ENCODE measurements around the gene MMEL1. TPM values are rescaled to one million over a fixed set of nuclear protein-coding genes. Genes with fewer than 3 reads are reported as not detected.
"Not testable (repeated sequence)": the region's sequence is repeated elsewhere in the genome, so short reads cannot be mapped to it uniquely, and the experiment has no call there.

Gene MMEL1
- total RNA-seq, 2 experiments from 2014 or later = not detected

DNA sequence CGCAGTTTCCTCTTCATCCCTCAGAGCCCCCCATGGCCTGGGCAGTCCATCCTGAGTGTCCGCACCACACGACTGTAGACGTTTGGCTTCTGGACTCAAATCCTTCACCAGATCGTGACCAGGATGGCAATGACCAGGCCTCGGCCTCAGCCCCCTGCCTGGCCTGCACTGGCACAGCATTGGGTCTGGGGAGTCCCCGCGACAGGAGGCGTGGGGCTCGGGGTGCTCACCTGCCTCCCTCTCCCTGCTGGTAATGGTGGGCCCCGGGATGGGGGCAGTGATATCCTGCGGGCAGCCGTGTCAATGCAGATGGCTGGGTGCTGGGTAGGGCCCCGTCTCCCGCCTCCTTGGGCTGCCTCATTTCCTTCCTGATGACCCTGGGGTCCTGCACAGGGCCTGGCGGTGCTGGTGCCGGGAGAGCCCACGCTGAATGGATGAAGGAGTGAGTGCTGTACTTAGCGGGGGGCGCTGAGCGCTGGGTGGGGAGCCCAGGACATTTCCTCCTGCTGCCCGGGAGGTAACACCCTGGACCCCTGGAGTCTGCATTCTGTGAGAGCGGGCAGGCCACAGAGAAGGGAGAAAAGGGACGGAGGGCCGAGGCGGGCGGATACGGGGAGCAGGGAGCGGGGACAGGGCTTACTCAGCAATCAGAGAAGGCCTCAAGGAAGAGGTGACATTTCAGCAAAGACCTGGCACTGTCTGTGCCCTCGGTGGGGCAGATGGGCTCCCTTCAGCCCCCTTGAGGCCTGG, 78.8 kb downstream of the MMEL1 start:
- CTCF ChIA-PET (ENCODE audit: unreplicated experiment) = no interaction called here
- intact Hi-C loops (cut with micrococcal nuclease; ENCODE audit: unreplicated experiment) = no loop called here
- H3K27ac ChIP-seq (ENCODE audit: low read depth, low read length, poor library complexity, severe bottlenecking) = no peak overlapping the region

DNA sequence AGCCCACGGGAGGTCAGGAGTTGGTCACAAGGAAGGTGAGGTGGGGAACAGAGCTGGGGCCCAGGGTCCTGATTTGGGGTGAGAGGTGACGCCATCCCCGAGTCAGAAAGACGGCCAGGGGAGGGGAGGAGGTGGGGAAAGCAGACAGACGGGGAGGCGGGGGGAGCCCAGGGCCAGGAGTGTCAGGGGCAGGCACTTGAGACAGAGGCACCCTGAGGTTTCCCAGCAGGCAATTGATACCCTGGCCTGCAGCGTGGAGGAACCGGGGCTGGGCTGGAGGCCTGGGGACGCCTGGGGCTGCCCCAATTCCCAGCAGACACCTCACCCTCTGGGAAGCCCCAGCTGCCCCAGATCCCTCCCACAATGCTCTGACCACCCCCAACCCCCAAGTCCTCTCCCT, 79.7 kb downstream of the MMEL1 start:
- BruUV-seq (replicated peaks); H3K4me3 ChIP-seq (ENCODE audit: low read depth, low read length, poor library complexity, severe bottlenecking); H3K9me3 ChIP-seq (ENCODE audit: low read length); POLR2A ChIA-PET; H3K9me2 ChIP-seq (ENCODE audit: insufficient read depth, low read length); H4K20me1 ChIP-seq (ENCODE audit: insufficient read depth, low read length); H3K36me3 ChIP-seq (ENCODE audit: insufficient read depth, low read length); H3K27ac ChIP-seq (ENCODE audit: low read depth, low read length, poor library complexity, severe bottlenecking); H3K4me2 ChIP-seq (ENCODE audit: low read length); H2AFZ ChIP-seq (ENCODE audit: low read length); DNase-seq (ENCODE audit: low spot score); CTCF ChIA-PET (ENCODE audit: unreplicated experiment); H3K79me2 ChIP-seq (ENCODE audit: insufficient read depth, low read depth, low read length); intact Hi-C loops (cut with micrococcal nuclease; ENCODE audit: unreplicated experiment): not testable (repeated sequence)
- H3K4me1 ChIP-seq (ENCODE audit: insufficient read depth, low read length, poor library complexity, severe bottlenecking) = peaks cover 46% of the 10 kb centered on the region

More for the DNA sequence above, 78.8 kb downstream of the MMEL1 start:
- no peaks in the 10 kb centered on the region for H3K79me2 ChIP-seq (ENCODE audit: insufficient read depth, low read depth, low read length)
- H4K20me1 ChIP-seq (ENCODE audit: insufficient read depth, low read length) = no peaks in the 10 kb centered on the region
- POLR2A ChIA-PET = no interaction called here
- H3K9me3 ChIP-seq (ENCODE audit: low read length) = no peaks in the 10 kb centered on the region
- H3K4me3 ChIP-seq (ENCODE audit: low read depth, low read length, poor library complexity, severe bottlenecking) = no peak overlapping the region
- DNase-seq (ENCODE audit: low spot score) = no peak
- no TSS peak for BruUV-seq (replicated peaks)
- TF ChIP-seq EZH2phosphoT487 (IDR thresholded peaks at IDR 0.05; ENCODE audit: borderline replicate concordance, low read depth, low read length) = no peak
- TF ChIP-seq, protein P1, sequence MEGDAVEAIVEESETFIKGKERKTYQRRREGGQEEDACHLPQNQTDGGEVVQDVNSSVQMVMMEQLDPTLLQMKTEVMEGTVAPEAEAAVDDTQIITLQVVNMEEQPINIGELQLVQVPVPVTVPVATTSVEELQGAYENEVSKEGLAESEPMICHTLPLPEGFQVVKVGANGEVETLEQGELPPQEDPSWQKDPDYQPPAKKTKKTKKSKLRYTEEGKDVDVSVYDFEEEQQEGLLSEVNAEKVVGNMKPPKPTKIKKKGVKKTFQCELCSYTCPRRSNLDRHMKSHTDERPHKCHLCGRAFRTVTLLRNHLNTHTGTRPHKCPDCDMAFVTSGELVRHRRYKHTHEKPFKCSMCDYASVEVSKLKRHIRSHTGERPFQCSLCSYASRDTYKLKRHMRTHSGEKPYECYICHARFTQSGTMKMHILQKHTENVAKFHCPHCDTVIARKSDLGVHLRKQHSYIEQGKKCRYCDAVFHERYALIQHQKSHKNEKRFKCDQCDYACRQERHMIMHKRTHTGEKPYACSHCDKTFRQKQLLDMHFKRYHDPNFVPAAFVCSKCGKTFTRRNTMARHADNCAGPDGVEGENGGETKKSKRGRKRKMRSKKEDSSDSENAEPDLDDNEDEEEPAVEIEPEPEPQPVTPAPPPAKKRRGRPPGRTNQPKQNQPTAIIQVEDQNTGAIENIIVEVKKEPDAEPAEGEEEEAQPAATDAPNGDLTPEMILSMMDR (conservative IDR thresholded peaks at IDR 0.05; ENCODE audit: low read length) = no peak
- no peak overlapping the region for H3K4me2 ChIP-seq (ENCODE audit: low read length)
- H2AFZ ChIP-seq (ENCODE audit: low read length) = no peak overlapping the region
- peaks cover 36% of the 10 kb centered on the region for H3K4me1 ChIP-seq (ENCODE audit: insufficient read depth, low read length, poor library complexity, severe bottlenecking)
- H3K36me3 ChIP-seq (ENCODE audit: insufficient read depth, low read length) = no peaks in the 10 kb centered on the region
- no peaks in the 10 kb centered on the region for H3K9me2 ChIP-seq (ENCODE audit: insufficient read depth, low read length)

DNA sequence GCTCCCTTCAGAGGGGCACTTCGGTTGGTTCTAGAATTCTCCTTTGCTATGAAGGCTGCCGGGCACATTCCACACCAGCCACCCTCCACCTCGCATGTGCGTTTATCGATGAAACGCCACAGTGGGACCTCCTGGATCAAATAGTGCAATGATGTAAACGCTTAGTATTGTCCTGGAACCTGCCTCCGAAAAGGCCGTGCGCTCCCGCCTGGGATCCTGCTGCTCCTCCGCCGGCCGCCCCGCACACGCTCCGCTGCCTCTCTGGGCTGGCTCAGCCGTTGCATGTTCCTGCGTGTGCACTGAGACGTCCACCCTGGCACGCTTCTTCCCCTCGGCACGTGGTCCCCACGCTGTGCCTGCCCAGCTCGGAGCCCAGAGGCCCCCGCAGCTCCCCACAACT, 80.6 kb downstream of the MMEL1 start:
- ChIA-PET CTCF (ENCODE audit: unreplicated experiment) (no interaction called here), POLR2A (no interaction called here)
- Histone ChIP-seq H3K4me2 (ENCODE audit: low read length) (no peak overlapping the region), H3K27ac (ENCODE audit: low read depth, low read length, poor library complexity, severe bottlenecking) (no peak overlapping the region), H2AFZ (ENCODE audit: low read length) (no peak overlapping the region), H4K20me1 (ENCODE audit: insufficient read depth, low read length) (no peaks in the 10 kb centered on the region), H3K4me1 (ENCODE audit: insufficient read depth, low read length, poor library complexity, severe bottlenecking) (peaks cover 55% of the 10 kb centered on the region), H3K9me3 (ENCODE audit: low read length) (no peaks in the 10 kb centered on the region), H3K36me3 (ENCODE audit: insufficient read depth, low read length) (no peaks in the 10 kb centered on the region), H3K9me2 (ENCODE audit: insufficient read depth, low read length) (no peaks in the 10 kb centered on the region), H3K4me3 (ENCODE audit: low read depth, low read length, poor library complexity, severe bottlenecking) (no peak overlapping the region), H3K79me2 (ENCODE audit: insufficient read depth, low read depth, low read length) (no peaks in the 10 kb centered on the region)
- TF ChIP-seq, protein P1 (conservative IDR thresholded peaks at IDR 0.05; ENCODE audit: low read length) = no peak
- TF ChIP-seq EZH2phosphoT487 (IDR thresholded peaks at IDR 0.05; ENCODE audit: borderline replicate concordance, low read depth, low read length) = no peak
- no peak for DNase-seq (ENCODE audit: low spot score)
- no TSS peak for BruUV-seq (replicated peaks)
- intact Hi-C loops (cut with micrococcal nuclease; ENCODE audit: unreplicated experiment) = no loop called here

DNA sequence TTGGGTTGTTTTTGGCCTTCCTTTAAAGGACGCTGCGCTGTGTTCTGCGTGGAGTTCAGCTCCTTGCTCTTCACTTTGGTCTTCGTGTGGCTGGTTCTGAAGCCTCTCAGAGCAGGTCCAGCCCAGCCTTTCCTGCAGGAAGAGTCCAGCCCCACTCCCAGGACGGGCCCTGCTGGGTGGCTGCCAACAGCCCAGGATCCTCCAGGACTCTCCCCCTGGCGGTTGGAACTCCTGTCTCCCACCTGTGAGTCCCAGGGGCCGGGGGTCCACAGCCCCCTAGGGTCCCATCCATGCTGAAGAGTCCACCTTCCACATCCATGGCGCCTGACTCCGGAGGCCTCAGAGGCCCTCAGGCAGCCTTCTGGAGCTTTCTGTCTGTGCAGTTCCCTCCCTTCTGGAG, 81.3 kb downstream of the MMEL1 start:
- POLR2A ChIA-PET; intact Hi-C loops (cut with micrococcal nuclease; ENCODE audit: unreplicated experiment); H3K36me3 ChIP-seq (ENCODE audit: insufficient read depth, low read length); H3K79me2 ChIP-seq (ENCODE audit: insufficient read depth, low read depth, low read length); BruUV-seq (replicated peaks); H3K9me3 ChIP-seq (ENCODE audit: low read length); H4K20me1 ChIP-seq (ENCODE audit: insufficient read depth, low read length); CTCF ChIA-PET (ENCODE audit: unreplicated experiment); H3K4me3 ChIP-seq (ENCODE audit: low read depth, low read length, poor library complexity, severe bottlenecking); H3K4me2 ChIP-seq (ENCODE audit: low read length); H3K9me2 ChIP-seq (ENCODE audit: insufficient read depth, low read length); DNase-seq (ENCODE audit: low spot score); H2AFZ ChIP-seq (ENCODE audit: low read length); H3K27ac ChIP-seq (ENCODE audit: low read depth, low read length, poor library complexity, severe bottlenecking): not testable (repeated sequence)
- H3K4me1 ChIP-seq (ENCODE audit: insufficient read depth, low read length, poor library complexity, severe bottlenecking) = peaks cover 52% of the 10 kb centered on the region

DNA sequence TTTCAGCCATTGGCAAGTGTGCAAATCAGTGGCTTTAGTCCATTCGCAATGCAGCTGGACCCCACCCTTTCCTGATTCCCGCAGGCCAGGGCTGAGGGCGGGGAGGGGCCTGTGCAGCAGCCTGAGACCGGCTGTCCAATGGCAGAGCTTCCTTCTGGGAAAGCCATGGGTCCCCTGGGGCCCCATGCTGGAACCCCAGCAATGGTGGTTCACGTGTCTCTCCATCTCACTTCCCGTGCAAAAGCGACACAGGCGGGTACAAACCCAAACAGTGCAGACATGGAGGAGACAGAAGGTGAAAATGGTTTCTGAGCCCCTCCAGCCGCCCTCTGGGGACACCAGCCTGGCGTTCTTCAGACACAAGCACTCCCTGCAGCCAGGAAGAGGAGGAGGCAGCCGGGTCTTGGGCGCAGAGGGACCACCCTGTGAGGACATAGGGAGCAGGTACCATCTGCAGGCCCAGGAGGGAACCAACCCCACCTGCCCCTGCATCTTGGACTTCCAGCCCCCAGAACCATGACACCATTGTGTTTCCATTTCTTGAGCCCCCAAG, 82.4 kb downstream of the MMEL1 start:
- H3K79me2 ChIP-seq (ENCODE audit: insufficient read depth, low read depth, low read length); H3K4me2 ChIP-seq (ENCODE audit: low read length); CTCF ChIA-PET (ENCODE audit: unreplicated experiment); H2AFZ ChIP-seq (ENCODE audit: low read length); H3K36me3 ChIP-seq (ENCODE audit: insufficient read depth, low read length); H4K20me1 ChIP-seq (ENCODE audit: insufficient read depth, low read length); H3K9me2 ChIP-seq (ENCODE audit: insufficient read depth, low read length); POLR2A ChIA-PET; DNase-seq (ENCODE audit: low spot score); H3K4me3 ChIP-seq (ENCODE audit: low read depth, low read length, poor library complexity, severe bottlenecking); intact Hi-C loops (cut with micrococcal nuclease; ENCODE audit: unreplicated experiment); H3K27ac ChIP-seq (ENCODE audit: low read depth, low read length, poor library complexity, severe bottlenecking); BruUV-seq (replicated peaks); H3K9me3 ChIP-seq (ENCODE audit: low read length): not testable (repeated sequence)
- peaks cover 48% of the 10 kb centered on the region for H3K4me1 ChIP-seq (ENCODE audit: insufficient read depth, low read length, poor library complexity, severe bottlenecking)

Measured in OCI-LY7 (cell line).